ENCODE measurements around the gene FUT7. TPM values are rescaled to one million over a fixed set of nuclear protein-coding genes. Genes with fewer than 3 reads are reported as not detected.

Gene FUT7
- total and polyA plus RNA-seq, 4 experiments from 2014 or later, result 3.4 to 43.8 (median 13.6) TPM

DNA sequence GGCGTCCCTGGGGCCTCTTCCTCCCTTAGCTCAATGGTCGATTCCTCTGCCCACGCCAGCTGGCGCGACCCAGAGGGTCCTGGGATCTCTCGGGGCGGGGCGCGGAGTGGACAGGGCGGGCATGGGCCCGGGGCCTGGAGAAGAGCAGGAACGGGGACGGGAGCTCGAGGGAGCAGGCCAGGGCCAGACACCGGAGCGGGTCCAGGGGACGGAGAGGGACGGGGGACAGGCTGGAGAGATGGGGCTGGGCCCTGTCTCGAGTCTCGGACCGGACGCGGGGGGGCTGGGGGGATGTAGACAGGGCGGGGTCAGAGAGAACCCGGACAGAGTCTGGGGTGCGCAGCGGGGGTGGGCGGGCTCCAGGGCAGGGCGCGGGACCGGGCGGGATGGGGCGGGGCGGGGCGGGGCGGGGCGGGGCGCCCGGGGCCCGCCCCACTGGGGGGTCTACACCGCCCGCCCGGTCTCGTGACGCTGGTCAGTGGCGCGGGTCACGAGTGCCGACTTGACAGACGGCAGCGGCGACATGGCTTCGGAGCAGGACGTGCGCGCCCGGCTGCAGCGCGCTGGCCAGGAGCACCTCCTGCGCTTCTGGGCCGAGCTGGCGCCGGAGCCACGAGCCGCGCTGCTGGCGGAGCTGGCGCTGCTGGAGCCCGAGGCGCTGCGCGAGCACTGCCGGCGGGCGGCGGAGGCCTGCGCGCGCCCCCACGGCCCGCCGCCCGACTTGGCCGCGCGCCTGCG, 45.3 kb upstream of the FUT7 start, which contains the start of gene UAP1L1:
Gene UAP1L1, plus strand, starts transcription at position 508 of the 738 bp plus-strand sequence. Its CDS starts 16 bp downstream, at position 524.
- peaks cover 8% of the 10 kb centered on the region for H3K4me1 ChIP-seq (ENCODE audit: insufficient read depth, low read length)
- H3K4me3 Mint-ChIP-seq, result peak within 1 kb of the TSS; percentile 39 to 82 (median 72)
- H3K27ac ChIP-seq (ENCODE audit: low read depth, low read length), result peak within 1 kb of the TSS; percentile 38

DNA sequence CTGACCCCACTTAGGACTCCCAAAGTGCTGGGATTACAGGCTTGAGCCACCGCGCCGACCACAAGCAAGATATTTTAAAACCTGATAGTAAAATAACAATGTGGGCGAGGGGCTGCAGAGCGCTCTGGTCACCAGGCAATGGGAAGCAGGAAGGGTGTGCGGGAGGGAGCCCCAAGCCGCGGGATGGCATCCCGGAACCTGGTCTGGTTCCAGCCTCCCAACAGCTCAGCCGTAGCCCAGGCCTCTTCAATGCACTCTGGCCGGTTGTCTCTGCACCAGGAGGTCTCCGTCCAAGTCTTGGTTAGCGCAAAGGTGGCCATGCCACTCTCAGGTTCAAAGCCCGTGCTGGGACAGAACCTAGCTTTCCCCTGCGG, 44.7 kb upstream of the FUT7 start:
- H3K9me3 Mint-ChIP-seq, result no peaks in the 10 kb centered on the region
- Histone ChIP-seq H3K4me1 (ENCODE audit: insufficient read depth, low read length) (peaks cover 8% of the 10 kb centered on the region), H3K4me3 (ENCODE audit: low read length in 2 of 2) (no peak overlapping the region), H3K36me3 (ENCODE audit: insufficient read depth, low read length) (no peaks in the 10 kb centered on the region), H3K9me3 (ENCODE audit: control insufficient read depth in 1 of 2, low read length in 2 of 2) (no peaks in the 10 kb centered on the region), H3K27me3 (ENCODE audit: insufficient read depth, low read length) (no peaks in the 10 kb centered on the region), H3K27ac (ENCODE audit: low read depth, low read length) (no peak overlapping the region)
- H3K4me1 Mint-ChIP-seq, result peaks cover 0 to 3% (median 1%) of the 10 kb centered on the region in 4 donors
- no peaks in the 10 kb centered on the region for H3K27me3 Mint-ChIP-seq
- intact Hi-C loops (cut with micrococcal nuclease), result no loop called here
- peak overlapping the region in 3 of 7 donors; percentile 24 to 30 (median 29) for H3K27ac Mint-ChIP-seq
- ChIA-PET POLR2A (ENCODE audit: partially characterized antibody) (interaction anchor here (1.2 to 2.6 kb wide), 5 partner anchors 9 to 349 kb away, joined by 3 to 30 read pairs (median 4); partner anchors contain the start of genes MAN1B1 and TRAF2), CTCF (ENCODE audit: partially characterized antibody) (interaction anchor here (1.5 to 2.6 kb wide), 5 partner anchors 9 to 30 kb away, joined by 4 to 16 read pairs (median 9); partner anchors contain the start of genes MAN1B1 and NPDC1)
- H3K4me3 Mint-ChIP-seq, result peak overlapping the region; percentile 39 to 74 (median 58)
- H3K36me3 Mint-ChIP-seq, result peaks cover 0 to 3% of the 10 kb centered on the region in 2 donors
- DNase-seq, result no peak

More for the DNA sequence above, 45.3 kb upstream of the FUT7 start, which contains the start of gene UAP1L1:
- no peaks in the 10 kb centered on the region for H3K9me3 Mint-ChIP-seq
- H3K4me1 Mint-ChIP-seq, result peaks cover 0 to 3% (median 1%) of the 10 kb centered on the region in 4 donors
- Histone ChIP-seq H3K9me3 (ENCODE audit: control insufficient read depth in 1 of 2, low read length in 2 of 2) (no peaks in the 10 kb centered on the region), H3K27me3 (ENCODE audit: insufficient read depth, low read length) (no peaks in the 10 kb centered on the region), H3K36me3 (ENCODE audit: insufficient read depth, low read length) (no peaks in the 10 kb centered on the region), H3K4me3 (ENCODE audit: low read length in 2 of 2) (peak within 1 kb of the TSS in 1 of 2 donors; percentile 45)
- ChIA-PET CTCF (ENCODE audit: partially characterized antibody) (interaction anchor here (1.5 to 2.6 kb wide), 5 partner anchors 9 to 30 kb away, joined by 4 to 16 read pairs (median 9); partner anchors contain the start of genes MAN1B1 and NPDC1), POLR2A (ENCODE audit: partially characterized antibody) (interaction anchor here (0.9 to 2.6 kb wide), 9 partner anchors 9 to 349 kb away, joined by 3 to 30 read pairs (median 4); partner anchors contain the start of genes ENTPD2, MAN1B1, NPDC1 and TRAF2)
- intact Hi-C loops (cut with micrococcal nuclease), result no loop called here
- no peaks in the 10 kb centered on the region for H3K27me3 Mint-ChIP-seq
- peaks cover 0 to 3% of the 10 kb centered on the region in 2 donors for H3K36me3 Mint-ChIP-seq
- peak; percentile 32 to 63 (median 36) for DNase-seq
- peak within 1 kb of the TSS in 3 of 7 donors; percentile 24 to 63 (median 29) for H3K27ac Mint-ChIP-seq

DNA sequence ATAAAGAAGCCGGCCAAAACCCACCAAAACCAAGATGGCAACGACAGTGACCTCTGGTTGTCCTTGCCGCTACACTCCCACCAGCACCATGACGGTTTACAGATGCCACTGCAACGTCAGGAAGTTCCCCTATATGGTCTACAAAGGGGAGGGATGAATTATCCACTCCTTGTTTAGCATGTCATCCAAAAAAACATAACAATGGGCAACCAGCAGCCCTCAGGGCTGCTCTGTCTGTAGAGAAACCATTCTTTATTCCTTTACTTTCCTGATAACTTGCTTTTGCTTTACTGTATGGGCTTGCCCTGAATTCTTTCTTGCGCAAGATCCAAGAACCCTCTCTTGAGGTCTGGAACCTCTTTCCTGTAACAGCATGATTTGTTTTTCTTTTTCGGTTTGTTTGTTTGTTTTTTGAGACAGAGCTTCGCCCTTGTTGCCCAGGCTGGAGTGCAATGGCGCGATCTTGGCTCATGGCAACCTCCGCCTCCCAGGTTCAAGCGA, 43.4 kb upstream of the FUT7 start:
- Mint-ChIP-seq H3K27me3 (no peaks in the 10 kb centered on the region), H3K4me1 (peaks cover 2 to 13% (median 6%) of the 10 kb centered on the region in 4 donors), H3K9me3 (no peaks in the 10 kb centered on the region), H3K36me3 (peaks cover 0 to 3% of the 10 kb centered on the region in 2 donors), H3K4me3 (peak overlapping the region in 4 of 8 donors; percentile 9 to 66 (median 30)), H3K27ac (peak overlapping the region in 1 of 7 donors; percentile 57)
- intact Hi-C loops (cut with micrococcal nuclease), result no loop called here
- no peaks in the 10 kb centered on the region for H3K36me3 ChIP-seq (ENCODE audit: insufficient read depth, low read length)
- H3K4me1 ChIP-seq (ENCODE audit: insufficient read depth, low read length), result peaks cover 14% of the 10 kb centered on the region
- ChIA-PET POLR2A (ENCODE audit: partially characterized antibody) (interaction anchor here (1.1 kb wide), 1 partner anchor 11 kb away, joined by 3 read pairs; the partner anchor contains the start of gene MAN1B1), CTCF (ENCODE audit: partially characterized antibody) (interaction anchor here (1.0 to 2.6 kb wide), 3 partner anchors 10 to 21 kb away, joined by 3 to 16 read pairs (median 10); no protein-coding TSS in a partner anchor)
- peak in 1 of 5 donors; percentile 4 for DNase-seq
- H3K27ac ChIP-seq (ENCODE audit: low read depth, low read length), result no peak overlapping the region
- H3K4me3 ChIP-seq (ENCODE audit: low read length in 2 of 2), result no peak overlapping the region
- no peaks in the 10 kb centered on the region for H3K27me3 ChIP-seq (ENCODE audit: insufficient read depth, low read length)
- H3K9me3 ChIP-seq (ENCODE audit: control insufficient read depth in 1 of 2, low read length in 2 of 2), result no peaks in the 10 kb centered on the region

GRCh38 chr9:137074657-137075274, 42.9 kb upstream of the FUT7 start:
- peak overlapping the region in 1 of 8 donors; percentile 9 for H3K4me3 Mint-ChIP-seq
- H3K27me3 Mint-ChIP-seq, result no peaks in the 10 kb centered on the region
- H3K4me1 Mint-ChIP-seq, result peaks cover under 1 to 13% (median 7%) of the 10 kb centered on the region in 4 donors
- H3K27ac ChIP-seq (ENCODE audit: low read depth, low read length), result no peak overlapping the region
- H3K27ac Mint-ChIP-seq, result peak overlapping the region in 1 of 7 donors; percentile 57
- no peaks in the 10 kb centered on the region for H3K27me3 ChIP-seq (ENCODE audit: insufficient read depth, low read length)
- no peaks in the 10 kb centered on the region for H3K9me3 Mint-ChIP-seq
- no peaks in the 10 kb centered on the region for H3K9me3 ChIP-seq (ENCODE audit: control insufficient read depth in 1 of 2, low read length in 2 of 2)
- H3K4me3 ChIP-seq (ENCODE audit: low read length in 2 of 2), result no peak overlapping the region
- intact Hi-C loops (cut with micrococcal nuclease), result no loop called here
- H3K4me1 ChIP-seq (ENCODE audit: insufficient read depth, low read length), result peaks cover 14% of the 10 kb centered on the region
- H3K36me3 ChIP-seq (ENCODE audit: insufficient read depth, low read length), result no peaks in the 10 kb centered on the region
- ChIA-PET CTCF (ENCODE audit: partially characterized antibody) (interaction anchor here (1.0 kb wide), 1 partner anchor 9 kb away, joined by 3 read pairs; no protein-coding TSS in a partner anchor), POLR2A (ENCODE audit: partially characterized antibody) (interaction anchor here (1.1 kb wide), 1 partner anchor 12 kb away, joined by 3 read pairs; the partner anchor contains the start of gene MAN1B1)
- peaks cover 0 to under 1% of the 10 kb centered on the region in 2 donors for H3K36me3 Mint-ChIP-seq
- peak in 1 of 5 donors; percentile 23 for DNase-seq

GRCh38 chr9:137073992-137074399, 42.1 kb upstream of the FUT7 start:
- Mint-ChIP-seq H3K36me3 (no peaks in the 10 kb centered on the region), H3K9me3 (no peaks in the 10 kb centered on the region), H3K27ac (peak overlapping the region in 1 of 7 donors; percentile 64), H3K4me3 (peak overlapping the region in 2 of 8 donors; percentile 0 to 25), H3K4me1 (peaks cover 0 to 13% (median 7%) of the 10 kb centered on the region in 4 donors), H3K27me3 (no peaks in the 10 kb centered on the region)
- Histone ChIP-seq H3K9me3 (ENCODE audit: control insufficient read depth in 1 of 2, low read length in 2 of 2) (no peaks in the 10 kb centered on the region), H3K4me3 (ENCODE audit: low read length in 2 of 2) (no peak overlapping the region), H3K4me1 (ENCODE audit: insufficient read depth, low read length) (peaks cover 21% of the 10 kb centered on the region), H3K36me3 (ENCODE audit: insufficient read depth, low read length) (no peaks in the 10 kb centered on the region), H3K27ac (ENCODE audit: low read depth, low read length) (no peak overlapping the region), H3K27me3 (ENCODE audit: insufficient read depth, low read length) (no peaks in the 10 kb centered on the region)
- ChIA-PET POLR2A (ENCODE audit: partially characterized antibody) (no interaction called here), CTCF (ENCODE audit: partially characterized antibody) (interaction anchor here (1.0 kb wide), 1 partner anchor 8 kb away, joined by 3 read pairs; no protein-coding TSS in a partner anchor)
- intact Hi-C loops (cut with micrococcal nuclease), result no loop called here
- DNase-seq, result peak in 1 of 5 donors; percentile 23

DNA sequence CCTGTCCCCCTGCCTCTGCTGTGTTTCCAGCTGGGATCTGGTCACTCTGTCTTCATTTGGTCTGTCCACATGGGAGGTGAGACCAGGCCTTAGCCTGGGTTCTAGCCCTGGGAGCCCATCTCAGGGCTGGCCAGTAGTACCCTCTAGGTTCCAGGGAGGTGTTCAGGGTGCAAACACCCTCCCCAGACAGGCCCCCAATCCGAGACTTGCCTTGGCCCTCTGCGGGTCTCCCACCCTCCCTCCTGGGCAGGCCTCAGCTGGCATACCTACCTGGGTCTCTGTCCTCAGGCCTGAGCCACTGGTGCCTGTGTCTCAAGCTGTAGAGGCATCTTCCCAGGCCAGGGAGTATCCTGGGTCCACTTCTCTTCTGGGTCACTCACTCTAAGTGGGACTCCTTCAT, 39.4 kb upstream of the FUT7 start:
- Histone ChIP-seq H3K36me3 (ENCODE audit: insufficient read depth, low read length) (no peaks in the 10 kb centered on the region), H3K9me3 (ENCODE audit: control insufficient read depth in 1 of 2, low read length in 2 of 2) (no peaks in the 10 kb centered on the region), H3K27me3 (ENCODE audit: insufficient read depth, low read length) (no peaks in the 10 kb centered on the region), H3K4me3 (ENCODE audit: low read length in 2 of 2) (no peak overlapping the region), H3K27ac (ENCODE audit: low read depth, low read length) (no peak overlapping the region), H3K4me1 (ENCODE audit: insufficient read depth, low read length) (peaks cover 21% of the 10 kb centered on the region)
- peak overlapping the region in 6 of 7 donors; percentile 36 to 91 (median 82) for H3K27ac Mint-ChIP-seq
- ChIA-PET POLR2A (ENCODE audit: partially characterized antibody) (interaction anchor here (1.0 to 5.3 kb wide), 9 partner anchors 8 to 169 kb away, joined by 3 to 66 read pairs (median 5); partner anchors contain the start of genes MAN1B1, PAXX and TUBB4B), CTCF (ENCODE audit: partially characterized antibody) (interaction anchor here (1.2 to 3.4 kb wide), 8 partner anchors 8 to 284 kb away, joined by 3 to 15 read pairs (median 4); partner anchors contain the start of genes MAN1B1 and NPDC1)
- H3K27me3 Mint-ChIP-seq, result peaks cover 0 to 4% of the 10 kb centered on the region in 2 donors
- intact Hi-C loops (cut with micrococcal nuclease), result no loop called here
- H3K9me3 Mint-ChIP-seq, result no peaks in the 10 kb centered on the region
- no peaks in the 10 kb centered on the region for H3K36me3 Mint-ChIP-seq
- peak overlapping the region; percentile 59 to 86 (median 71) for H3K4me3 Mint-ChIP-seq
- no peak for DNase-seq
- H3K4me1 Mint-ChIP-seq, result peaks cover 4 to 17% (median 11%) of the 10 kb centered on the region in 4 donors

Data from CD4-positive, alpha-beta memory T cell (primary cell).